Stimulated activated CD4-positive, alpha-beta T cell treated with anti-CD3 and anti-CD28 coated beads, Interleukin-12 subunit alpha, Interleukin-12 subunit beta, amount 100 ng/mL, for 24 hours (primary cell): ENCODE data around the gene RECK.

Experiments used
- DNase-seq, 2 experiments: peaks; one replicate each; pipeline ENCODE4 v3.0.0-alpha.2; 2020; ENCODE audit warnings: low read depth in 2 of 2

RECK gene

GRCh38 chr9:36140086-36141084, 103.7 kb downstream of the RECK start:
- DNase-seq = no peak

GRCh38 chr9:36141288-36141687, 104.6 kb downstream of the RECK start:
- no peak for DNase-seq

- DNase-seq = no peak
Measured at GRCh38 chr9:36141761-36142160, 105.0 kb downstream of the RECK start.

- DNase-seq = no peak
Measured at GRCh38 chr9:36142510-36143244, 106.0 kb downstream of the RECK start.

GRCh38 chr9:36143245-36143641, 106.5 kb downstream of the RECK start:
- no peak for DNase-seq

- no peak for DNase-seq
Measured at GRCh38 chr9:36144309-36145232, 107.9 kb downstream of the RECK start.

GRCh38 chr9:36145970-36146369, 109.3 kb downstream of the RECK start:
- no peak for DNase-seq

- DNase-seq = no peak
Measured at GRCh38 chr9:36146651-36147050, 109.9 kb downstream of the RECK start.

- DNase-seq = no peak
Measured at GRCh38 chr9:36147441-36148175, 110.9 kb downstream of the RECK start.

- DNase-seq = peak in 1 of 2 experiments; percentile 73
Measured at GRCh38 chr9:36148311-36149051, 111.8 kb downstream of the RECK start.

GRCh38 chr9:36149197-36149596, 112.5 kb downstream of the RECK start:
- no peak for DNase-seq

- DNase-seq = no peak
Measured at GRCh38 chr9:36150574-36151315, 114.0 kb downstream of the RECK start.

- peak; percentile 74 to 80 for DNase-seq
Measured at GRCh38 chr9:36151316-36152210, 114.8 kb downstream of the RECK start.

- DNase-seq = no peak
Measured at GRCh38 chr9:36152741-36153438, 116.2 kb downstream of the RECK start.

GRCh38 chr9:36153746-36154145, 117.0 kb downstream of the RECK start:
- no peak for DNase-seq

- DNase-seq = no peak
Measured at GRCh38 chr9:36154331-36154952, 117.7 kb downstream of the RECK start.

GRCh38 chr9:36156116-36156515, 119.4 kb downstream of the RECK start:
- no peak for DNase-seq
